CD4-positive, CD25-positive, alpha-beta regulatory T cell (primary cell): ENCODE data around the gene RGS17. TPM values are rescaled to one million over a fixed set of nuclear protein-coding genes. Genes with fewer than 3 reads are reported as not detected.
"Not testable (repeated sequence)": the region's sequence is repeated elsewhere in the genome, so short reads cannot be mapped to it uniquely, and the experiment has no call there.

Source experiments
- ATAC-seq, 2 donors: fragments of 150-1000 bp; cut with Tn5 transposase; one replicate each; pipeline ENCODE4 v1.10.0; 2021; ENCODE audit warnings: low read depth in 2 of 2, moderate number of reproducible peaks in 2 of 2, moderate library complexity in 1 of 2
- DNase-seq, 3 donors: peaks; one replicate each; pipeline versions ENCODE4 v3.0.0 to v3.0.0-alpha.2; 2012 to 2022; ENCODE audit warnings: mixed read lengths in 1 of 3
- H3K27ac ChIP-seq: one replicate; pipeline ENCODE4 v1.7.0; 2013; ENCODE audit warnings: mild to moderate bottlenecking, low read length; ENCODE audit not compliant: insufficient read depth, poor library complexity, severe bottlenecking
- H3K27me3 ChIP-seq: one replicate; pipeline ENCODE4 v1.7.0; 2013; ENCODE audit warnings: low read length; ENCODE audit not compliant: control insufficient read depth, insufficient read depth
- H3K36me3 ChIP-seq: one replicate; pipeline ENCODE4 v1.7.0; 2013; ENCODE audit warnings: mild to moderate bottlenecking, low read length, moderate library complexity; ENCODE audit not compliant: control insufficient read depth, insufficient read depth
- H3K4me1 ChIP-seq: 2 replicates; pipeline ENCODE4 v1.7.0; 2013; ENCODE audit warnings: mild to moderate bottlenecking, low read length; ENCODE audit not compliant: insufficient read depth, control insufficient read depth, poor library complexity, severe bottlenecking
- H3K4me3 ChIP-seq: one replicate; pipeline ENCODE4 v1.7.0; 2013; ENCODE audit warnings: low read depth, mild to moderate bottlenecking, low read length, moderate library complexity
- H3K9me3 ChIP-seq, 2 experiments: 1 replicate in 1 of 2; 2 replicates in 1 of 2; pipeline ENCODE4 v1.7.0; 2013; ENCODE audit warnings: low read length in 2 of 2, mild to moderate bottlenecking in 1 of 2, moderate library complexity in 1 of 2; ENCODE audit not compliant: control insufficient read depth in 2 of 2
- H3K27ac Mint-ChIP-seq, 3 donors: one replicate each; pipeline ENCODE4 v1.8.0; 2020 to 2022; ENCODE audit warnings: mild to moderate bottlenecking in 3 of 3, mixed read lengths in 3 of 3, moderate library complexity in 2 of 3
- H3K27me3 Mint-ChIP-seq: one replicate; pipeline ENCODE4 v1.8.0; 2022; ENCODE audit warnings: mild to moderate bottlenecking, mixed read lengths
- H3K36me3 Mint-ChIP-seq: one replicate; pipeline ENCODE4 v1.8.0; 2020; ENCODE audit warnings: mixed read lengths
- H3K4me1 Mint-ChIP-seq, 4 donors: one replicate each; pipeline ENCODE4 v1.8.0; 2020 to 2022; ENCODE audit warnings: mixed read lengths in 4 of 4, mild to moderate bottlenecking in 1 of 4
- H3K4me3 Mint-ChIP-seq, 4 donors: one replicate each; pipeline ENCODE4 v1.8.0; 2020 to 2022; ENCODE audit warnings: mild to moderate bottlenecking in 4 of 4, mixed read lengths in 4 of 4, moderate library complexity in 3 of 4
- H3K9me3 Mint-ChIP-seq, 7 donors: one replicate each; pipeline ENCODE4 v1.8.0; 2020 to 2022; ENCODE audit warnings: mixed read lengths in 7 of 7, mild to moderate bottlenecking in 3 of 7, moderate library complexity in 2 of 7
- polyA plus RNA-seq, 4 donors: library from polyadenylated mRNA; unstranded; fragments of 300-500 nt; fragmentation: Illumina TruSeq; gene quantifications; one replicate each; pipeline ENCODE4 v1.2.3, GENCODE V29; 2021
- total RNA-seq: library from RNA; stranded (reverse); gene quantifications from one replicate; pipeline ENCODE4 v1.2.3, GENCODE V29; 2022

The RGS17 gene
- total and polyA plus RNA-seq, 5 donors from 2014 or later: 0.03 TPM; not detected in 4

- Histone ChIP-seq H3K36me3 (no peaks in the 10 kb centered on the region), H3K27me3 (no peaks in the 10 kb centered on the region), H3K4me1 (no peaks in the 10 kb centered on the region), H3K4me3 (no peak overlapping the region), H3K27ac (no peak overlapping the region), H3K9me3 (no peaks in the 10 kb centered on the region)
- peaks cover 12% of the 10 kb centered on the region for H3K27me3 Mint-ChIP-seq
- DNase-seq (no peak), ATAC-seq (no peak)
- no peak overlapping the region for H3K4me3 Mint-ChIP-seq
- peaks cover 0 to 2% (median 0%) of the 10 kb centered on the region in 7 donors for H3K9me3 Mint-ChIP-seq
- H3K36me3 Mint-ChIP-seq: peaks cover 4% of the 10 kb centered on the region
- H3K4me1 Mint-ChIP-seq: no peaks in the 10 kb centered on the region
- no peak overlapping the region for H3K27ac Mint-ChIP-seq
Observed at GRCh38 chr6:153121311-153121710, 9.8 kb downstream of the RGS17 start.

- Histone ChIP-seq H3K9me3 (no peaks in the 10 kb centered on the region), H3K4me1 (no peaks in the 10 kb centered on the region), H3K27ac (no peak overlapping the region), H3K4me3 (no peak overlapping the region), H3K36me3 (no peaks in the 10 kb centered on the region), H3K27me3 (no peaks in the 10 kb centered on the region)
- H3K9me3 Mint-ChIP-seq: peaks cover 0 to 4% (median 0%) of the 10 kb centered on the region in 7 donors
- DNase-seq (peak in 1 of 3 donors; percentile 10), ATAC-seq (no peak)
- peaks cover 3% of the 10 kb centered on the region for H3K27me3 Mint-ChIP-seq
- H3K36me3 Mint-ChIP-seq: peaks cover 4% of the 10 kb centered on the region
- H3K4me3 Mint-ChIP-seq: no peak overlapping the region
- H3K4me1 Mint-ChIP-seq: no peaks in the 10 kb centered on the region
- H3K27ac Mint-ChIP-seq: no peak overlapping the region
Observed at GRCh38 chr6:153117986-153118879, 12.8 kb downstream of the RGS17 start.

DNA sequence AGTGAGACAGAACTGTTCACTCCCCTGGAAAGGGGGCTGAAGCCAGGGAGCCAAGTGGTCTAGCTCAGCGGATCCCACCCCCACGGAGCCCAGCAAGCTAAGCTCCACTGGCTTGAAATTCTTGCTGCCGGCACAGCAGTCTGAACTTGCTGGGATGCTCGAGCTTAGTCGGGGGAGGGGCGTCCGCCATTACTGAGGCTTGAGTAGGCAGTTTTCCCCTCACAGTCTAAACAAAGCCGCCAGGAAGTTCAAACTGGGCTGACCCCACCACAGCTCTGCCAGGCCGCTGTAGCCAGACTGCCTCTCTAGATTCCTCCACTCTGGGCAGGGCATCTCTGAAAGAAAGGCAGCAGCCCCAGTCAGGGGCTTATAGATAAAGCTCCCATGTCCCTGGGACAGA, 20.0 kb downstream of the RGS17 start:
- not testable (repeated sequence) for H3K36me3 ChIP-seq, DNase-seq, H3K27ac Mint-ChIP-seq, H3K4me1 ChIP-seq, H3K27me3 Mint-ChIP-seq, H3K4me3 Mint-ChIP-seq, ATAC-seq, H3K9me3 ChIP-seq, H3K4me1 Mint-ChIP-seq, H3K27me3 ChIP-seq, H3K27ac ChIP-seq, H3K36me3 Mint-ChIP-seq, H3K4me3 ChIP-seq
- peaks cover 0 to 11% (median 4%) of the 10 kb centered on the region in 7 donors for H3K9me3 Mint-ChIP-seq

GRCh38 chr6:153110612-153111011, 20.5 kb downstream of the RGS17 start:
- H3K4me3 Mint-ChIP-seq, H3K27ac ChIP-seq, DNase-seq, H3K27ac Mint-ChIP-seq, H3K4me3 ChIP-seq, H3K27me3 ChIP-seq, H3K9me3 ChIP-seq, H3K36me3 ChIP-seq, H3K4me1 ChIP-seq, H3K27me3 Mint-ChIP-seq, H3K36me3 Mint-ChIP-seq, H3K4me1 Mint-ChIP-seq, ATAC-seq: not testable (repeated sequence)
- H3K9me3 Mint-ChIP-seq: peaks cover 0 to 11% (median 4%) of the 10 kb centered on the region in 7 donors

- Mint-ChIP-seq H3K27ac (no peak overlapping the region), H3K4me1 (no peaks in the 10 kb centered on the region), H3K4me3 (no peak overlapping the region), H3K9me3 (peaks cover 0 to 10% (median 4%) of the 10 kb centered on the region in 7 donors), H3K27me3 (no peaks in the 10 kb centered on the region), H3K36me3 (no peaks in the 10 kb centered on the region)
- no peak overlapping the region for H3K27ac ChIP-seq
- no peaks in the 10 kb centered on the region for H3K4me1 ChIP-seq
- H3K4me3 ChIP-seq: no peak overlapping the region
- no peaks in the 10 kb centered on the region for H3K27me3 ChIP-seq
- ATAC-seq: no peak
- peaks cover 0 to 2% of the 10 kb centered on the region in 2 experiments for H3K9me3 ChIP-seq
- no peak for DNase-seq
- H3K36me3 ChIP-seq: no peaks in the 10 kb centered on the region
Observed at GRCh38 chr6:153108315-153108714, 22.8 kb downstream of the RGS17 start.

DNA sequence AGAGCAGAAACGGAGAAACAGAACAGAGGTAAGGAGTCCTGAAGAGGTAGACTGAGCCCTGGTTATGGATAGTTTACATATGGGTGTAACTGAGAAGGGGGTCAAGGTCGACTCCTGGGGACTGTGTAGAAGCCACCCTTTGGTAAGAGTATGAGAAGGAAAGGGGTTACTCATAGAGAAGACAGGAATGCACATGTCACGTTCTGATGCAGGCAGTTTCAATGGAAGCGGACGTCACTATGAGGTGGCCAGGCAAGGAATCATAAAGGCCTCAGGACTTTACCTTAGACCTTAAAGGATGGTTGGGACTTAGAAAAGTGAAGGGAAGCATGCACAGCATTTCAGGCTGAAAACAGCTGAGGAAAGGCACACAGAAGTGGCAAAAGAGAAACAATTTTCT, 25.1 kb downstream of the RGS17 start:
- Mint-ChIP-seq H3K9me3 (peaks cover 0 to 3% (median 0%) of the 10 kb centered on the region in 7 donors), H3K36me3 (no peaks in the 10 kb centered on the region), H3K27me3 (no peaks in the 10 kb centered on the region), H3K4me1 (no peaks in the 10 kb centered on the region), H3K4me3 (no peak overlapping the region), H3K27ac (peak overlapping the region in 1 of 3 donors; percentile 15)
- H3K4me3 ChIP-seq: no peak overlapping the region
- H3K36me3 ChIP-seq: no peaks in the 10 kb centered on the region
- H3K9me3 ChIP-seq: no peaks in the 10 kb centered on the region
- ATAC-seq (no peak), DNase-seq (no peak)
- H3K4me1 ChIP-seq: no peaks in the 10 kb centered on the region
- no peaks in the 10 kb centered on the region for H3K27me3 ChIP-seq
- H3K27ac ChIP-seq: no peak overlapping the region

GRCh38 chr6:153104220-153104619, 26.9 kb downstream of the RGS17 start:
- Histone ChIP-seq H3K9me3 (no peaks in the 10 kb centered on the region), H3K27me3 (no peaks in the 10 kb centered on the region), H3K36me3 (no peaks in the 10 kb centered on the region), H3K4me1 (no peaks in the 10 kb centered on the region), H3K4me3 (no peak overlapping the region), H3K27ac (no peak overlapping the region)
- ATAC-seq (no peak), DNase-seq (no peak)
- no peaks in the 10 kb centered on the region for H3K36me3 Mint-ChIP-seq
- H3K27me3 Mint-ChIP-seq: no peaks in the 10 kb centered on the region
- no peaks in the 10 kb centered on the region for H3K9me3 Mint-ChIP-seq
- no peaks in the 10 kb centered on the region for H3K4me1 Mint-ChIP-seq
- H3K4me3 Mint-ChIP-seq: no peak overlapping the region
- H3K27ac Mint-ChIP-seq: no peak overlapping the region

GRCh38 chr6:153103319-153103655, 27.8 kb downstream of the RGS17 start:
- no peaks in the 10 kb centered on the region for H3K27me3 ChIP-seq
- no peak overlapping the region for H3K27ac Mint-ChIP-seq
- H3K4me3 ChIP-seq: no peak overlapping the region
- H3K4me1 ChIP-seq: no peaks in the 10 kb centered on the region
- DNase-seq (no peak), ATAC-seq (no peak)
- H3K36me3 Mint-ChIP-seq: no peaks in the 10 kb centered on the region
- peaks cover 0 to 2% (median 0%) of the 10 kb centered on the region in 7 donors for H3K9me3 Mint-ChIP-seq
- no peaks in the 10 kb centered on the region for H3K27me3 Mint-ChIP-seq
- H3K36me3 ChIP-seq: no peaks in the 10 kb centered on the region
- no peaks in the 10 kb centered on the region for H3K4me1 Mint-ChIP-seq
- no peak overlapping the region for H3K27ac ChIP-seq
- no peak overlapping the region for H3K4me3 Mint-ChIP-seq
- no peaks in the 10 kb centered on the region for H3K9me3 ChIP-seq
